A673 (cell line): ENCODE measurements around the gene KCP. TPM values are rescaled to one million over a fixed set of nuclear protein-coding genes. Genes with fewer than 3 reads are reported as not detected.

Experiments
- BruUV-seq: library from RNA; stranded (reverse); fragments of 400-500 nt; replicated peaks from 2 replicates; lab custom pipeline; 2021; lab: Mats Ljungman, UMichigan
- CTCF ChIA-PET: fragments of 300-600 bp; sonication (Branson Sonifier 250); formaldehyde crosslinking; loops from one replicate; lab custom pipeline; 2022; ENCODE audit warnings: antibody characterized with exemption; lab: Charles Lee
- POLR2A ChIA-PET: fragments of 300-600 bp; sonication (Branson Sonifier 250); formaldehyde crosslinking; loops from one replicate; lab custom pipeline; 2022; ENCODE audit warnings: antibody characterized with exemption; ENCODE audit not compliant: low non-redundant PET; lab: Charles Lee
- DNase-seq: peaks from one replicate; pipeline ENCODE4 v3.0.0-alpha.2; 2015; ENCODE audit warnings: low spot score
- H3K27ac ChIP-seq: fragments of 200-600 bp; sonication (generic); 2 replicates; pipeline ENCODE4 v1.5.1; 2016; ENCODE audit warnings: mixed run types, low read depth, mild to moderate bottlenecking, mixed read lengths, antibody characterized with exemption, low read length; ENCODE audit not compliant: poor library complexity, severe bottlenecking
- H3K27me3 ChIP-seq: fragments of 200-600 bp; sonication (generic); replicated peaks from 2 replicates; pipeline ENCODE4 v1.6.1; 2017; ENCODE audit warnings: mixed run types, low read depth, mild to moderate bottlenecking, mixed read lengths, antibody characterized with exemption, low read length; ENCODE audit not compliant: insufficient read depth, poor library complexity
- H3K36me3 ChIP-seq: fragments of 200-600 bp; sonication (generic); 2 replicates; pipeline ENCODE4 v1.6.1; 2016; ENCODE audit warnings: mixed run types, mild to moderate bottlenecking, mixed read lengths, antibody characterized with exemption, low read length; ENCODE audit not compliant: insufficient read depth, poor library complexity, severe bottlenecking
- H3K4me1 ChIP-seq: fragments of 200-600 bp; sonication (generic); 2 replicates; pipeline ENCODE4 v1.6.1; 2017; ENCODE audit warnings: mixed run types, mild to moderate bottlenecking, mixed read lengths, antibody characterized with exemption, low read length; ENCODE audit not compliant: insufficient read depth, poor library complexity, severe bottlenecking
- H3K4me3 ChIP-seq: fragments of 200-600 bp; sonication (generic); 2 replicates; pipeline ENCODE4 v1.5.1; 2016; ENCODE audit warnings: low read depth, mixed run types, mild to moderate bottlenecking, mixed read lengths, low read length; ENCODE audit not compliant: poor library complexity, severe bottlenecking
- H3K9me3 ChIP-seq: fragments of 200-600 bp; sonication (generic); 2 replicates; pipeline ENCODE4 v1.6.1; 2016; ENCODE audit warnings: mixed run types, low read depth, mild to moderate bottlenecking, mixed read lengths, antibody characterized with exemption, low read length; ENCODE audit not compliant: poor library complexity, severe bottlenecking
- CTCF ChIP-seq: fragments of 300-800, 200-600 bp; sonication (generic); conservative IDR thresholded peaks from 2 replicates; pipeline ENCODE4 v1.5.1; 2017; ENCODE audit warnings: low read depth, mild to moderate bottlenecking, antibody characterized with exemption, low read length, moderate library complexity, mixed read lengths
- EZH2 ChIP-seq: fragments of 200-600 bp; sonication (generic); IDR thresholded peaks from 2 replicates; pipeline ENCODE4 v1.6.1; 2017; ENCODE audit warnings: borderline replicate concordance, low read depth, mild to moderate bottlenecking, mixed read lengths, antibody characterized with exemption, low read length; ENCODE audit not compliant: poor library complexity, severe bottlenecking
- intact Hi-C: fragments of 100-400 bp; cut with micrococcal nuclease; formaldehyde crosslinking; loops from one replicate; pipeline ENCODE4 v1.10.0; 2022; ENCODE audit not compliant: unreplicated experiment
- total RNA-seq: library from RNA; stranded (reverse); gene quantifications from 2 replicates; pipeline ENCODE4 v1.2.3, GENCODE V29; 2021

KCP gene
- total RNA-seq, 1 experiment from 2014 or later: not detected

GRCh38 chr7:128859232-128860157, 51.0 kb downstream of the KCP start:
- H3K36me3 ChIP-seq: no peaks in the 10 kb centered on the region
- ChIA-PET POLR2A (no interaction called here), CTCF (interaction anchor here (0.6 kb wide), 1 partner anchor 502 kb away, joined by 3 read pairs; no protein-coding TSS in a partner anchor)
- H3K27ac ChIP-seq: no peak overlapping the region
- no peak for DNase-seq
- H3K4me1 ChIP-seq: peaks cover 4% of the 10 kb centered on the region
- H3K27me3 ChIP-seq: no peaks in the 10 kb centered on the region
- no peaks in the 10 kb centered on the region for H3K9me3 ChIP-seq
- intact Hi-C loops: no loop called here
- no TSS peak for BruUV-seq
- no peak for TF ChIP-seq EZH2
- TF ChIP-seq CTCF: no peak
- no peak overlapping the region for H3K4me3 ChIP-seq

GRCh38 chr7:128858380-128859231, 51.9 kb downstream of the KCP start:
- H3K4me1 ChIP-seq: peaks cover under 1% of the 10 kb centered on the region
- H3K27ac ChIP-seq: no peak overlapping the region
- POLR2A ChIA-PET: no interaction called here
- no peaks in the 10 kb centered on the region for H3K27me3 ChIP-seq
- no peak for TF ChIP-seq EZH2
- TF ChIP-seq CTCF: no peak
- H3K36me3 ChIP-seq: no peaks in the 10 kb centered on the region
- DNase-seq: no peak
- intact Hi-C loops: no loop called here
- no peak overlapping the region for H3K4me3 ChIP-seq
- CTCF ChIA-PET: no interaction called here
- BruUV-seq: no TSS peak
- H3K9me3 ChIP-seq: no peaks in the 10 kb centered on the region

- no peaks in the 10 kb centered on the region for H3K9me3 ChIP-seq
- no peak overlapping the region for H3K4me3 ChIP-seq
- no TSS peak for BruUV-seq
- H3K27ac ChIP-seq: no peak overlapping the region
- no peak for DNase-seq
- no peaks in the 10 kb centered on the region for H3K4me1 ChIP-seq
- TF ChIP-seq CTCF (no peak), EZH2 (no peak)
- intact Hi-C loops: no loop called here
- no peaks in the 10 kb centered on the region for H3K27me3 ChIP-seq
- ChIA-PET CTCF (no interaction called here), POLR2A (no interaction called here)
- no peaks in the 10 kb centered on the region for H3K36me3 ChIP-seq
These were observed 54.3 kb downstream of the KCP start for GRCh38 chr7:128856001-128856718.
